HEK293T (cell line): ENCODE results near the gene MMP2.

ENCODE experiments used
- BHLHE40 ChIP-seq: fragments of 450-650 bp; IDR thresholded peaks from 2 replicates; pipeline ENCODE4 v1.6.1; 2016; ENCODE audit warnings: mild to moderate bottlenecking, moderate library complexity, borderline replicate concordance
- ELF4 ChIP-seq: fragments of 450-650 bp; IDR thresholded peaks from 2 replicates; pipeline ENCODE4 v1.6.1; 2017; ENCODE audit warnings: antibody characterized with exemption
- HDGF ChIP-seq: fragments of 450-650 bp; IDR thresholded peaks from 2 replicates; pipeline ENCODE4 v1.6.1; 2017; ENCODE audit warnings: antibody characterized with exemption, borderline replicate concordance
- NFRKB ChIP-seq: fragments of 450-650 bp; IDR thresholded peaks from 2 replicates; pipeline ENCODE4 v1.6.1; 2016; ENCODE audit warnings: mild to moderate bottlenecking, moderate library complexity
- TARDBP ChIP-seq: fragments of 450-650 bp; IDR thresholded peaks from 2 replicates; pipeline ENCODE4 v1.6.1; 2016

DNA sequence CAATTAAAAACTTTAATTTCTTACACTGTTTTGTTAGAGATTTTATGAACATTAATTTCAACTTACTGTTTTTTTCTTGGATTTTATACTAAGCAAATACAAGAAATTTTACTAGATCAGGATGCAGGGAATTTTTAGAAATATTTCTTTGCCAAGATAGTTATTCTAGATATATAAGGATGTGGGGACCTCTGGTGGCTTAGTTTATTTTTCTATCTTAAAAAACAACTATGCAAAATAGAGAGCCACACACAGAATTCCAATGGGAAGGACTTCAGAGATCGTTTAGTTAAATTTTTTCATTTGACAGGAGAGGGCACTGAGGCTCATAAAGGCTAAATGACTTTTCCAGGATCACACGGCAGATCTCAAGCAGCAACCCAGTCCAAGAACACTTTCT is 64.5 kb downstream of the MMP2 start:
- TF ChIP-seq NFRKB (no peak), HDGF (no peak), BHLHE40 (no peak), TARDBP (no peak), ELF4 (no peak)
